ENCODE measurements around the gene SHROOM1. TPM values are rescaled to one million over a fixed set of nuclear protein-coding genes. Genes with fewer than 3 reads are reported as not detected.

Gene SHROOM1
- total and polyA plus RNA-seq, 2 experiments from 2014 or later: 2.5 to 5.4 TPM

- 0 out of 2 replicates have a peak overlapping the region, but pooled peaks have one; percentile 30 for H3K27ac ChIP-seq (ENCODE audit: low read depth)
- H3K4me3 Mint-ChIP-seq: no peak overlapping the region
- no peak overlapping the region for H3K27ac Mint-ChIP-seq
These were observed 40.4 kb upstream of the SHROOM1 start for GRCh38 chr5:132870801-132871200.

More at GRCh38 chr5:132870801-132871200, 40.4 kb upstream of the SHROOM1 start:
- no peak overlapping the region for H3K4me3 ChIP-seq
- peaks cover 35% of the 10 kb centered on the region for H3K36me3 Mint-ChIP-seq (ENCODE audit: low read depth)
- no peak for DNase-seq (ENCODE audit: low spot score)
- peaks cover 5% of the 10 kb centered on the region for H3K4me1 ChIP-seq (ENCODE audit: insufficient read depth)
- peaks cover 20% of the 10 kb centered on the region for H3K79me2 ChIP-seq (replicated peaks; ENCODE audit: insufficient read depth)
- H3K9me2 ChIP-seq (ENCODE audit: insufficient read depth): no peaks in the 10 kb centered on the region
- no peak for TF ChIP-seq CREB1 (CRISPR knock-in tag; IDR thresholded peaks at IDR 0.05; ENCODE audit: low read depth)
- TF ChIP-seq EZH2phosphoT487 (IDR thresholded peaks at IDR 0.05; ENCODE audit: unreplicated experiment): no peak
- no peak for TF ChIP-seq ZNF114 (CRISPR knock-in tag; IDR thresholded peaks at IDR 0.05)
- TF ChIP-seq CTCF (conservative IDR thresholded peaks at IDR 0.05; ENCODE audit: low read depth in 2 of 2): no peak
- TF ChIP-seq, protein P1, sequence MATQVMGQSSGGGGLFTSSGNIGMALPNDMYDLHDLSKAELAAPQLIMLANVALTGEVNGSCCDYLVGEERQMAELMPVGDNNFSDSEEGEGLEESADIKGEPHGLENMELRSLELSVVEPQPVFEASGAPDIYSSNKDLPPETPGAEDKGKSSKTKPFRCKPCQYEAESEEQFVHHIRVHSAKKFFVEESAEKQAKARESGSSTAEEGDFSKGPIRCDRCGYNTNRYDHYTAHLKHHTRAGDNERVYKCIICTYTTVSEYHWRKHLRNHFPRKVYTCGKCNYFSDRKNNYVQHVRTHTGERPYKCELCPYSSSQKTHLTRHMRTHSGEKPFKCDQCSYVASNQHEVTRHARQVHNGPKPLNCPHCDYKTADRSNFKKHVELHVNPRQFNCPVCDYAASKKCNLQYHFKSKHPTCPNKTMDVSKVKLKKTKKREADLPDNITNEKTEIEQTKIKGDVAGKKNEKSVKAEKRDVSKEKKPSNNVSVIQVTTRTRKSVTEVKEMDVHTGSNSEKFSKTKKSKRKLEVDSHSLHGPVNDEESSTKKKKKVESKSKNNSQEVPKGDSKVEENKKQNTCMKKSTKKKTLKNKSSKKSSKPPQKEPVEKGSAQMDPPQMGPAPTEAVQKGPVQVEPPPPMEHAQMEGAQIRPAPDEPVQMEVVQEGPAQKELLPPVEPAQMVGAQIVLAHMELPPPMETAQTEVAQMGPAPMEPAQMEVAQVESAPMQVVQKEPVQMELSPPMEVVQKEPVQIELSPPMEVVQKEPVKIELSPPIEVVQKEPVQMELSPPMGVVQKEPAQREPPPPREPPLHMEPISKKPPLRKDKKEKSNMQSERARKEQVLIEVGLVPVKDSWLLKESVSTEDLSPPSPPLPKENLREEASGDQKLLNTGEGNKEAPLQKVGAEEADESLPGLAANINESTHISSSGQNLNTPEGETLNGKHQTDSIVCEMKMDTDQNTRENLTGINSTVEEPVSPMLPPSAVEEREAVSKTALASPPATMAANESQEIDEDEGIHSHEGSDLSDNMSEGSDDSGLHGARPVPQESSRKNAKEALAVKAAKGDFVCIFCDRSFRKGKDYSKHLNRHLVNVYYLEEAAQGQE (IDR thresholded peaks at IDR 0.05; ENCODE audit: unreplicated experiment): no peak
- no peak for TF ChIP-seq ETS1 (IDR thresholded peaks at IDR 0.05)
- no peak for TF ChIP-seq ZNF462 (CRISPR knock-in tag; IDR thresholded peaks at IDR 0.05)
- TF ChIP-seq ZNF331 (CRISPR knock-in tag; IDR thresholded peaks at IDR 0.05; ENCODE audit: low read depth): no peak
- no peak for TF ChIP-seq POLR2AphosphoS5 (IDR thresholded peaks at IDR 0.05; ENCODE audit: low read depth)
- TF ChIP-seq JUNB (IDR thresholded peaks at IDR 0.05; ENCODE audit: unreplicated experiment): no peak
- no peak for TF ChIP-seq STAT1 (IDR thresholded peaks at IDR 0.05; ENCODE audit: unreplicated experiment)
- no peak for TF ChIP-seq EZH2 (IDR thresholded peaks at IDR 0.05; ENCODE audit: low read depth, unreplicated experiment)
- TF ChIP-seq NANOG (IDR thresholded peaks at IDR 0.05; ENCODE audit: borderline replicate concordance): no peak
- peaks cover 10% of the 10 kb centered on the region for H3K4me1 Mint-ChIP-seq
- peaks cover 14% of the 10 kb centered on the region for H3K27me3 Mint-ChIP-seq (ENCODE audit: insufficient read depth, low read depth, poor library complexity)
- H4K20me1 ChIP-seq (replicated peaks; ENCODE audit: insufficient read depth): peaks cover 8% of the 10 kb centered on the region
- no peaks in the 10 kb centered on the region for H3K9me3 Mint-ChIP-seq
- H3K27me3 ChIP-seq (ENCODE audit: insufficient read depth): no peaks in the 10 kb centered on the region
- peaks cover 15% of the 10 kb centered on the region for H3K36me3 ChIP-seq (ENCODE audit: insufficient read depth)
- peaks cover 21% of the 10 kb centered on the region for H3F3A ChIP-seq (replicated peaks; ENCODE audit: low read depth)
- no peak overlapping the region for H3K4me2 ChIP-seq
- ATAC-seq: no peak
- H2AFZ ChIP-seq: no peak overlapping the region
